Stimulated activated CD8-positive, alpha-beta memory T cell treated with anti-CD3 and anti-CD28 coated beads, Interleukin-4, amount 100 ng/mL, for 24 hours (primary cell): ENCODE results near the gene PAN2.

Source experiments
- DNase-seq: peaks from one replicate; pipeline ENCODE4 v3.0.0-alpha.2; 2020; ENCODE audit warnings: low read depth

Gene PAN2

DNA sequence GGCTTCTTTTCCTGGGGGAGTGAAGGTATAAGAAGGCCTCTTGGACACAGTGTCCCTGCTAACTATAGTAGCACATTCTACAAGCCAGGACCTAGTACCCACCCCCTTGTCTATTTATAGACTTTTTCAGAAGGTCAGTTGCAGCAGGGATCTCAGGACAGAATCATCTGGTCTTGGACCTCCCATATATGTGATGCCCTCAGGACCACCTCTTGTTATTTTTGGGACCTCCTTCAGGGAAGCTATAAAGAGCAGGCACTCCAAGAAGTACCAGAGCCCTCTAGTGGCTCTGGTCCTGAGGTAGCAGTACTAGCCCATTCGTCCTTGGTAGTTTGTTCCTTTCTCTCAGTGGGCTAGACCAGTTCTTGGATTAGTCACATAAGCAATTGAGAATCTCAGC, 62.8 kb downstream of the PAN2 start:
- DNase-seq = no peak

DNA sequence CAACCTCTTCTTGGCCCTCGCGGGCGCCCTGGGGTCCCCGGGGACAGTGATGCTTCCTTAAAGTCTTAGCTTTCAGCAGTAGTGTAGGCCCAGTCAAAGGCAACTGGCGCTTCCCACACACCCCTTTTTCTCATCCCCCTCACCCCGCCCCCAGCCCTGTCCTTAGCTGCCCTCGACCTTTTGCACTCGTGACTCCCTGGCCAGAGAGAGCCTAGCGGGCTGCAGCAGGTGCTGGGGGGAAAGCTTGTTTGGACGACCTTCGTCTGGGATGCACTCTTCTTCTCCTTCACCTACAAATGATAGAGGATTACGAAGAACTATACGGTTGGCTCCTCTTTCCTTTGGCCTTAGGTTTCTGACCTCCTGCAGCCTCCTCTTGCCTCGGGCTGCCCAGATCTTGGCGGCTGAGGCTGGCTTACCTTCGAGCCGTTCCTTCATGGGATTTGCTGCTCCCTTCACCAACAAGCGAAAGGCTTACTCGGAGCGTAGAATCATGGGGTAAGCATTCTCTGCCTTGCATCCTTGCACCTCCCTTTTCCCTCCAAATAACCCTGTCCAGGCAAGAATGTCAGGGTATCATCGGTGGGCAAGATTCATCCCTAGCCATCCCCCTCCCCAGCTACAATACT, 66.2 kb downstream of the PAN2 start:
- no peak for DNase-seq

DNA sequence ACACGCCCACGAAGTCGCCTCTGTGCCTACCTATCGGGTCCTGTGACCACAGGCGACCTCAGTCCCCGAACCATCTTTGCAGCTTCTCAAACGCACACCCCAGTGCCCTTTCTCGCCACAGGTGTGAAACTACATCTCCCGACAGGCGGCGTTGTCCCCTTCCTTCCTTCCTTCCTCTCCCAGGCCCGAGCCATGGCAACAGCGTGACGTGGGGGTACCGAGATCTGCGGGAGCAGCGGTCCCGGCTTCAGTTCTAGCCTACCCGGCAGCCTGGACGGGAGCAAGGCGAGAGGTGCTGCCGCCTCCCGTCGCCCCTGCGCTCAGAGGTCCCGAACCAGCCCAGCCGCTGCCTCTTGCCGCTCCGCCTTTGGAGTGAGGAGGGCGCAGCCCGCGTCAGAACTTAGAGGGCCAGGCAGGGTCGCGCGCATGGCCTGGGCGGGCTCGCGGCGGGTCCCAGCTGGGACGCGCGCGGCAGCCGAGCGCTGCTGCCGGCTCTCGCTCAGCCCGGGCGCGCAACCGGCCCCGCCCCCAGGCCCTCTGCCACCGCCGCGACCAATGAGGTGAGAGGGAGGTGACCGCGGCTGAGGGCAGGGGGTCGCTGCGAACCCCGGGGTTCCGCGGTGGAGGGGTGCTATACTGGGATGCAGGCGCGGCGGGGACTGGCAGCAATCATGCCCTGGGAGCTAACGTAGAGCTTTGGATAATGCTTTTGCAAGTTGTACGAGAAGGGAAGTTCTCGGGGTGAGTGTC, 66.9 kb downstream of the PAN2 start, which contains the start of gene COQ10A:
TSS of gene COQ10A (plus strand) at position 250 of the 750 bp plus-strand sequence. CDS start at position 427, 177 bp downstream.
- peak; percentile 75 for DNase-seq
